Left lung (tissue), 10 donors: ENCODE data around the gene HBB. TPM values are rescaled to one million over a fixed set of nuclear protein-coding genes. Genes with fewer than 3 reads are reported as not detected.
A peak's percentile ranks its signal among the peaks of the same experiment; 100 is the strongest.
"Not testable (repeated sequence)": the region's sequence is repeated elsewhere in the genome, so short reads cannot be mapped to it uniquely, and the experiment has no call there.

Experiments
- ATAC-seq: fragments of 200-7000 bp; cut with Tn5 transposase; one replicate; pipeline ENCODE4 v1.9.1; 2020; ENCODE audit warnings: moderate library complexity
- DNase-seq, 4 donors: peaks; one replicate each; pipeline ENCODE4 v3.0.0-alpha.2; 2013 to 2020
- H3K27ac ChIP-seq, 2 donors: fragments of 200-600 bp; sonication (generic) in 1 of 2; one replicate each; pipeline versions ENCODE4 v1.5.0 to v1.8.0; 2020 to 2021
- H3K27me3 ChIP-seq, 2 donors: fragments of 200-600 bp; sonication (generic) in 1 of 2; one replicate each; pipeline versions ENCODE4 v1.5.0 to v1.8.0; 2020 to 2021
- H3K36me3 ChIP-seq, 2 donors: fragments of 200-600 bp; sonication (generic) in 1 of 2; one replicate each; pipeline versions ENCODE4 v1.5.0 to v1.8.0; 2020 to 2021
- H3K4me1 ChIP-seq, 2 donors: fragments of 200-600 bp; one replicate each; pipeline ENCODE4 v1.8.0; 2021
- H3K4me3 ChIP-seq, 2 donors: fragments of 200-600 bp; sonication (generic) in 1 of 2; one replicate each; pipeline versions ENCODE4 v1.5.0 to v1.8.0; 2020 to 2021; ENCODE audit warnings: mild to moderate bottlenecking in 1 of 2
- H3K9me3 ChIP-seq, 2 donors: fragments of 200-600 bp; sonication (generic) in 1 of 2; one replicate each; pipeline versions ENCODE4 v1.5.0 to v1.8.0; 2020 to 2021
- CTCF ChIP-seq, 2 donors: fragments of 200-600 bp; sonication (generic) in 1 of 2; IDR thresholded peaks; one replicate each; pipeline versions ENCODE4 v1.5.0 to v1.8.0; 2021; ENCODE audit warnings: antibody characterized with exemption in 2 of 2
- intact Hi-C, 2 donors: fragments of 100-400 bp; cut with DNase I; formaldehyde crosslinking; loops; one replicate each; pipeline versions ENCODE4 v1.11.2 to v1.14.2; 2022
- polyA plus RNA-seq, 6 donors: library from polyadenylated mRNA; unstranded; fragments of 120-200 nt; gene quantifications; one replicate each; pipeline ENCODE4 v1.2.1, GENCODE V29; 2013; ENCODE audit not compliant: insufficient read length in 6 of 6
- total RNA-seq, 2 donors: library from RNA; stranded (reverse); fragmentation: NEBNext Ultra II Directional; extraction: Animal tissue kit (Norgen Biotek cat#: 25700); gene quantifications; one replicate each; pipeline ENCODE4 v1.2.1, GENCODE V29; 2021
- donor health status: DM: no; HTN: yes; CAD: no.
- donor health status: DM: no; HTN: no; CAD: no.

Gene HBB
- total and polyA plus RNA-seq, 8 donors, result 137 to 967 (median 260) TPM

- H3K4me3 ChIP-seq, result no peak overlapping the region
- no peaks in the 10 kb centered on the region for H3K9me3 ChIP-seq
- H3K4me1 ChIP-seq, result no peaks in the 10 kb centered on the region
- no peak overlapping the region for H3K27ac ChIP-seq
- no peak for DNase-seq
- no peaks in the 10 kb centered on the region for H3K27me3 ChIP-seq
- intact Hi-C loops, result no loop called here
- no peak for TF ChIP-seq CTCF (IDR thresholded peaks at IDR 0.05)
- H3K36me3 ChIP-seq, result no peaks in the 10 kb centered on the region
- no peak for ATAC-seq
These were observed 25.5 kb upstream of the HBB start for GRCh38 chr11:5252192-5252918.

- no peaks in the 10 kb centered on the region for H3K36me3 ChIP-seq
- DNase-seq, result no peak
- no peak for TF ChIP-seq CTCF (IDR thresholded peaks at IDR 0.05)
- no peaks in the 10 kb centered on the region for H3K4me1 ChIP-seq
- intact Hi-C loops, result no loop called here
- H3K27ac ChIP-seq, result no peak overlapping the region
- H3K9me3 ChIP-seq, result no peaks in the 10 kb centered on the region
- no peak overlapping the region for H3K4me3 ChIP-seq
- no peak for ATAC-seq
- H3K27me3 ChIP-seq, result no peaks in the 10 kb centered on the region
These were observed 24.9 kb upstream of the HBB start for GRCh38 chr11:5251746-5252145.

- Histone ChIP-seq H3K27ac (no peak overlapping the region), H3K4me1 (no peaks in the 10 kb centered on the region), H3K4me3 (no peak overlapping the region), H3K27me3 (no peaks in the 10 kb centered on the region), H3K36me3 (no peaks in the 10 kb centered on the region), H3K9me3 (no peaks in the 10 kb centered on the region)
- intact Hi-C loops, result no loop called here
- no peak for TF ChIP-seq CTCF (IDR thresholded peaks at IDR 0.05)
- DNase-seq (no peak), ATAC-seq (no peak)
These were observed 23.8 kb upstream of the HBB start for GRCh38 chr11:5250543-5251204.

GRCh38 chr11:5249807-5250396 lies 23.0 kb upstream of the HBB start, which contains the start of gene HBG1:
Gene HBG1, minus strand, starts transcription at chr11:5249857. Its CDS starts 53 bp downstream, at chr11:5249804.
- H3K4me3 ChIP-seq, intact Hi-C loops, H3K9me3 ChIP-seq, H3K27ac ChIP-seq, H3K4me1 ChIP-seq, H3K27me3 ChIP-seq, H3K36me3 ChIP-seq, ATAC-seq: not testable (repeated sequence)
- DNase-seq, result peak in 1 of 4 donors; percentile 25

- H3K27ac ChIP-seq, H3K27me3 ChIP-seq, H3K4me3 ChIP-seq, H3K4me1 ChIP-seq, ATAC-seq, intact Hi-C loops, DNase-seq, H3K9me3 ChIP-seq, H3K36me3 ChIP-seq: not testable (repeated sequence)
These were observed 21.6 kb upstream of the HBB start for GRCh38 chr11:5248498-5248897.

- intact Hi-C loops, result no loop called here
- no peak for TF ChIP-seq CTCF (IDR thresholded peaks at IDR 0.05)
- H3K9me3 ChIP-seq, result no peaks in the 10 kb centered on the region
- H3K4me3 ChIP-seq, result no peak overlapping the region
- H3K36me3 ChIP-seq, result no peaks in the 10 kb centered on the region
- no peaks in the 10 kb centered on the region for H3K4me1 ChIP-seq
- H3K27ac ChIP-seq, result no peak overlapping the region
- no peak for ATAC-seq
- H3K27me3 ChIP-seq, result no peaks in the 10 kb centered on the region
- no peak for DNase-seq
These were observed 20.8 kb upstream of the HBB start for GRCh38 chr11:5247472-5248192.
